Measurements from ENCODE around the gene EFS. TPM values are rescaled to one million over a fixed set of nuclear protein-coding genes. Genes with fewer than 3 reads are reported as not detected.

The EFS gene
- total and polyA plus RNA-seq, 2 donors from 2014 or later: 5.5 to 5.6 TPM

- DNase-seq (peak in 1 of 5 donors; percentile 51), FAIRE-seq (no peak)
- H3K9ac ChIP-seq (ENCODE audit: low read length in 3 of 3): no peak overlapping the region
- no peaks in the 10 kb centered on the region for H3K9me3 ChIP-seq (ENCODE audit: control insufficient read depth in 2 of 3, insufficient read depth in 1 of 3, low read length in 3 of 3)
- intact Hi-C loops (cut with DNase I): no loop called here
- H3K36me3 ChIP-seq (ENCODE audit: control insufficient read depth in 2 of 3, insufficient read depth in 3 of 3, low read length in 3 of 3): no peaks in the 10 kb centered on the region
- no peaks in the 10 kb centered on the region for H3K27me3 ChIP-seq (ENCODE audit: control insufficient read depth, insufficient read depth, low read length)
- no peak for TF ChIP-seq CTCF (IDR thresholded peaks at IDR 0.05; ENCODE audit: borderline replicate concordance, extremely low read depth, insufficient read depth)
- H3K4me1 ChIP-seq (ENCODE audit: control insufficient read depth in 2 of 3, insufficient read depth in 2 of 3, low read depth in 1 of 3, low read length in 3 of 3): no peaks in the 10 kb centered on the region
- no peak overlapping the region for H3K4me3 ChIP-seq (ENCODE audit: low read length in 3 of 3)
- no peak overlapping the region for H3K27ac ChIP-seq (ENCODE audit: low read depth in 2 of 2, low read length in 2 of 2)
Measured at GRCh38 chr14:23382276-23382675, 17.3 kb upstream of the EFS start.

- intact Hi-C loops (cut with DNase I): no loop called here
- no peak overlapping the region for H3K4me3 ChIP-seq (ENCODE audit: low read length in 3 of 3)
- no peak overlapping the region for H3K9ac ChIP-seq (ENCODE audit: low read length in 3 of 3)
- H3K4me1 ChIP-seq (ENCODE audit: control insufficient read depth in 2 of 3, insufficient read depth in 2 of 3, low read depth in 1 of 3, low read length in 3 of 3): no peaks in the 10 kb centered on the region
- no peaks in the 10 kb centered on the region for H3K9me3 ChIP-seq (ENCODE audit: control insufficient read depth in 2 of 3, insufficient read depth in 1 of 3, low read length in 3 of 3)
- H3K36me3 ChIP-seq (ENCODE audit: control insufficient read depth in 2 of 3, insufficient read depth in 3 of 3, low read length in 3 of 3): no peaks in the 10 kb centered on the region
- no peak overlapping the region for H3K27ac ChIP-seq (ENCODE audit: low read depth in 2 of 2, low read length in 2 of 2)
- no peak for TF ChIP-seq CTCF (IDR thresholded peaks at IDR 0.05; ENCODE audit: borderline replicate concordance, extremely low read depth, insufficient read depth)
- no peaks in the 10 kb centered on the region for H3K27me3 ChIP-seq (ENCODE audit: control insufficient read depth, insufficient read depth, low read length)
- FAIRE-seq: no peak
- DNase-seq: no peak
Measured at GRCh38 chr14:23381871-23382270, 16.9 kb upstream of the EFS start.

- Histone ChIP-seq H3K4me1 (ENCODE audit: control insufficient read depth in 2 of 3, insufficient read depth in 2 of 3, low read depth in 1 of 3, low read length in 3 of 3) (no peaks in the 10 kb centered on the region), H3K27ac (ENCODE audit: low read depth in 2 of 2, low read length in 2 of 2) (no peak overlapping the region), H3K36me3 (ENCODE audit: control insufficient read depth in 2 of 3, insufficient read depth in 3 of 3, low read length in 3 of 3) (no peaks in the 10 kb centered on the region), H3K9me3 (ENCODE audit: control insufficient read depth in 2 of 3, insufficient read depth in 1 of 3, low read length in 3 of 3) (no peaks in the 10 kb centered on the region), H3K9ac (ENCODE audit: low read length in 3 of 3) (no peak overlapping the region), H3K4me3 (ENCODE audit: low read length in 3 of 3) (no peak overlapping the region), H3K27me3 (ENCODE audit: control insufficient read depth, insufficient read depth, low read length) (no peaks in the 10 kb centered on the region)
- intact Hi-C loops (cut with DNase I): no loop called here
- no peak for TF ChIP-seq CTCF (IDR thresholded peaks at IDR 0.05; ENCODE audit: borderline replicate concordance, extremely low read depth, insufficient read depth)
- DNase-seq: peak in 1 of 5 donors; percentile 55
- no peak for FAIRE-seq
Measured at GRCh38 chr14:23380976-23381375, 16.0 kb upstream of the EFS start.

All from kidney (tissue), 14 donors.